ENCODE results near the gene HOXA9. TPM values are rescaled to one million over a fixed set of nuclear protein-coding genes. Genes with fewer than 3 reads are reported as not detected.

Gene HOXA9
- total and polyA plus RNA-seq, 10 of the 15 experiments (the other 5 are each of a cell fraction or from before 2014, with no cell fraction given), result not detected

- Histone ChIP-seq H4K20me1 (ENCODE audit: control insufficient read depth, insufficient read depth) (no peaks in the 10 kb centered on the region), H2AFZ (ENCODE audit: control insufficient read depth, low read depth, low read length) (no peak overlapping the region), H3K9ac (ENCODE audit: control insufficient read depth, insufficient read depth, low read length) (no peak overlapping the region), H3K27ac (ENCODE audit: control insufficient read depth, insufficient read depth) (no peak overlapping the region), H3K79me2 (ENCODE audit: control insufficient read depth, insufficient read depth, low read length) (no peaks in the 10 kb centered on the region), H3K27me3 (replicated peaks in 1 of 2; ENCODE audit: control insufficient read depth in 2 of 2, insufficient read depth in 2 of 2, low read length in 1 of 2) (peaks cover 0 to 2% of the 10 kb centered on the region in 2 experiments; a peak in 3 of 4 replicates), H3K4me3 (no peak overlapping the region), H3K9me3 (replicated peaks; ENCODE audit: control insufficient read depth, insufficient read depth, low read length) (no peaks in the 10 kb centered on the region), H3K4me1 (ENCODE audit: control insufficient read depth, insufficient read depth, low read length) (no peaks in the 10 kb centered on the region), H3K36me3 (ENCODE audit: control insufficient read depth in 2 of 2, insufficient read depth in 2 of 2, low read length in 1 of 2) (no peaks in the 10 kb centered on the region), H3K4me2 (ENCODE audit: control insufficient read depth, insufficient read depth) (no peak overlapping the region)
- intact Hi-C loops (cut with micrococcal nuclease; ENCODE audit: unreplicated experiment) (no loop called here), in situ Hi-C loops (cut with MboI) (no loop called here)
- ChIA-PET SMC1A (ENCODE audit: uncharacterized antibody, unreplicated experiment) (no interaction called here), RAD21 (ENCODE audit: unreplicated experiment) (no interaction called here), CTCF (no interaction called here), POLR2A (no interaction called here)
- FAIRE-seq (no peak), DNase-seq (ENCODE audit: low read depth, low spot score) (no peak), ATAC-seq (no peak)
- no peak for TF ChIP-seq MTA2 (IDR thresholded peaks at IDR 0.05; ENCODE audit: low read depth)
- no peak for TF ChIP-seq NKRF (conservative IDR thresholded peaks at IDR 0.05)
- no peak for TF ChIP-seq BCL3 (IDR thresholded peaks at IDR 0.05; ENCODE audit: borderline replicate concordance, insufficient read depth, low read depth, low read length, poor library complexity, severe bottlenecking)
- TF ChIP-seq TCF12 (IDR thresholded peaks at IDR 0.05; ENCODE audit: low read depth, low read length), result no peak
- no peak for TF ChIP-seq ELK1 (IDR thresholded peaks at IDR 0.05; ENCODE audit: low read depth, low read length)
- TF ChIP-seq RFX5 (IDR thresholded peaks at IDR 0.05; ENCODE audit: low read depth, low read length), result no peak
- TF ChIP-seq LARP7 (IDR thresholded peaks at IDR 0.05), result no peak
- no peak for TF ChIP-seq STAT1 (conservative IDR thresholded peaks at IDR 0.05)
- no peak for TF ChIP-seq IRF3 (IDR thresholded peaks at IDR 0.05)
- no peak for TF ChIP-seq HSF1 (IDR thresholded peaks at IDR 0.05; ENCODE audit: low read depth, low read length)
- no TSS peak for BruUV-seq (replicated peaks)
- 22% methylated on average over 8 of the region's 8 CpGs for WGBS (ENCODE audit: insufficient coverage, insufficient replicate concordance, low lambda C conversion rate, missing lambda C conversion rate)
Observed at GRCh38 chr7:27124902-27125689, 40.2 kb downstream of the HOXA9 start.

All from GM12878 (cell line).